Spleen (tissue), 11 donors: Measurements from ENCODE around the gene BARX2. TPM values are rescaled to one million over a fixed set of nuclear protein-coding genes. Genes with fewer than 3 reads are reported as not detected.

Source experiments
- DNase-seq: peaks from one replicate; pipeline ENCODE4 v3.0.0-alpha.2; 2020
- H3K27ac ChIP-seq, 8 donors: fragments of 200-600 bp; sonication (generic) in 7 of 8; 1 replicate in 4 of 8; 2 replicates in 4 of 8; pipeline versions ENCODE4 v1.5.0 to v1.8.0; 2016 to 2021; ENCODE audit warnings: inconsistent platforms in 4 of 8, mild to moderate bottlenecking in 4 of 8, moderate library complexity in 1 of 8
- H3K27me3 ChIP-seq, 7 donors: fragments of 200-600 bp; sonication (generic) in 6 of 7; replicated peaks in 1 of 7; 1 replicate in 4 of 7; 2 replicates in 3 of 7; pipeline versions ENCODE4 v1.5.0 to v1.8.0; 2016 to 2021; ENCODE audit warnings: inconsistent platforms in 3 of 7, mild to moderate bottlenecking in 1 of 7
- H3K36me3 ChIP-seq, 6 donors: fragments of 200-600 bp; sonication (generic) in 5 of 6; 1 replicate in 4 of 6; 2 replicates in 2 of 6; pipeline versions ENCODE4 v1.5.0 to v1.8.0; 2016 to 2021; ENCODE audit warnings: inconsistent platforms in 2 of 6
- H3K4me1 ChIP-seq, 6 donors: fragments of 200-600 bp; sonication (generic) in 5 of 6; 1 replicate in 3 of 6; 2 replicates in 3 of 6; pipeline versions ENCODE4 v1.5.0 to v1.8.0; 2016 to 2021; ENCODE audit warnings: inconsistent platforms in 3 of 6
- H3K4me3 ChIP-seq, 8 donors: fragments of 200-600 bp; sonication (generic) in 7 of 8; 1 replicate in 4 of 8; 2 replicates in 4 of 8; pipeline versions ENCODE4 v1.5.0 to v1.8.0; 2016 to 2021; ENCODE audit warnings: inconsistent platforms in 4 of 8, mild to moderate bottlenecking in 4 of 8, moderate library complexity in 2 of 8
- H3K9me3 ChIP-seq, 8 donors: fragments of 200-600 bp; sonication (generic) in 7 of 8; 1 replicate in 4 of 8; 2 replicates in 4 of 8; pipeline versions ENCODE4 v1.5.0 to v1.8.0; 2016 to 2021; ENCODE audit warnings: inconsistent platforms in 4 of 8
- CTCF ChIP-seq, 11 experiments: fragments of 200-600 bp in 7 of 11; fragments of 450-650 bp in 4 of 11; sonication (generic) in 4 of 11; IDR thresholded peaks in 8 of 11; conservative IDR thresholded peaks in 3 of 11; 1 replicate in 7 of 11; 2 replicates in 4 of 11; pipeline versions ENCODE4 v1.4.0 to v1.8.0; 2016 to 2021; ENCODE audit warnings: antibody characterized with exemption in 11 of 11, inconsistent platforms in 4 of 11, mild to moderate bottlenecking in 1 of 11
- POLR2A ChIP-seq, 3 donors: fragments of 450-650 bp; IDR thresholded peaks; one replicate each; pipeline ENCODE4 v1.5.1; 2017; ENCODE audit warnings: antibody characterized with exemption in 3 of 3, mild to moderate bottlenecking in 1 of 3
- POLR2AphosphoS5 ChIP-seq, 3 donors: sonication (generic); formaldehyde crosslinking; IDR thresholded peaks; one replicate each; pipeline ENCODE4 v1.5.1; 2017; ENCODE audit warnings: antibody characterized with exemption in 3 of 3
- WGBS, 5 donors: extraction: QIAGEN DNeasy Blood & Tissue Kit in 3 of 5; methylation state at CpG; one replicate each; pipeline versions ENCODE4 v1.1.5 to v1.1.7; 2013 to 2018; 5-methylcytosine and 5-hydroxymethylcytosine counted together
- intact Hi-C: fragments of 100-400 bp; cut with DNase I; formaldehyde crosslinking; loops from one replicate; pipeline ENCODE4 v1.15.0; 2023; ENCODE audit warnings: low total_unique reads
- polyA plus RNA-seq, 3 donors: library from polyadenylated mRNA; stranded (reverse); fragments of 200-250 nt; gene quantifications; one replicate each; pipeline ENCODE4 v1.2.1, GENCODE V29; 2013
- total RNA-seq, 7 donors: library from RNA; depleted of rRNA in 3 of 7; stranded (reverse); fragments of >200 nt in 3 of 7; fragmentation: NEBNext Ultra II Directional in 4 of 7; extraction: Animal tissue kit (Norgen Biotek cat#: 25700) in 4 of 7; gene quantifications; one replicate each; pipeline versions ENCODE4 v1.1.0 to v1.2.1, GENCODE V29; 2016 to 2021
- donor health status: healthy with polysubstance abuse.
- donor health status: DM: no; HTN: no; CAD: no; lungs with moderate emphysema.
- donor health status: DM: no; HTN: no; CAD: no.
- donor health status: Bipolar disorder and iron deficiency.
- donor health status: healthy.
- donor health status: DM: no; HTN: no; CAD: no.
- donor health status: DM: yes; HTN: yes; CAD: no.

BARX2 gene
- total and polyA plus RNA-seq, 10 donors = 0.03 to 0.06 (median 0.04) TPM; not detected in 7

DNA sequence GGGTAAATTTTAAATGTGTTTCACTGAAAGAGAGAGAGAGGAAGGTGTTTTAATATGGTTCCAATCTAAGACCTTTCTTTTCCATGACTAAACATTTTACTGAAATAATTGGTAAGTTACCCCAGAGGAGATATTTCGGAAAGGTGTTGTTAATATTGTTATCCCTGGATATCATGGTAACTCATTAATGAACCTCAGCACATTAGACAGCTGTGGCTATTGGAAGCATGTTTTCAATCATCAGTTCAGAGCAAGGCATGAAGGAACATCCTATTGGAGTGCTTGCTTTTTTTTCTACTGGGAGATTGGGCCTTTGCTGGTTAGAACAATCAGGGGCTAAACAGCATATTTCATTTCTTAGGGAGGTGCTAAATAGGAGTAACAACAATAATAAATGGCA is 11.8 kb downstream of the BARX2 start:
- Histone ChIP-seq H3K9me3 (no peaks in the 10 kb centered on the region), H3K4me1 (no peaks in the 10 kb centered on the region), H3K27ac (no peak overlapping the region), H3K4me3 (no peak overlapping the region), H3K36me3 (no peaks in the 10 kb centered on the region), H3K27me3 (peaks cover 0 to 45% (median 0%) of the 10 kb centered on the region in 7 donors)
- intact Hi-C loops = no loop called here
- TF ChIP-seq POLR2A (IDR thresholded peaks at IDR 0.05) (no peak), CTCF (IDR thresholded peaks at IDR 0.05 in 8 of 11, conservative IDR thresholded peaks at IDR 0.05 in 3 of 11) (no peak), POLR2AphosphoS5 (IDR thresholded peaks at IDR 0.05) (no peak)
- no peak for DNase-seq
- WGBS, 5 donors = 50 to 74% (median 69%) methylated on average over 1 of the region's 1 CpG

DNA sequence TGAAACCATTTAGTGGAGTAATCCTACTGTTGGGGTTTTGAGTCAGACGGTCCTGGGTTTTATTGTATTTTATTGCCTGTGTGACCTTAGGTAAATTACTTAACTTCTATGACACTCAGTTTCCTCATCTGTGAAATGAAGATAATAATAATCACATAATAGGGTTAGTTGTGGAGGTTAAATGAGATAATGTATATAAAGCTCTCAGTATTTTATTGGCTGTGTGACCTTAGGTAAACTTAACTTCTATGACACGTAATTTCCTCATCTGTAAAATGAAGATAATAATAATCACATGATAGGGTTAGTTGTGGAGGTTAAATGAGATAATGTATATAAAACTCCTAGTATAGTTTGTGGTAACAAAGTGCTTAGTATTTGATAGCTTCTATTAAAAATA is 13.2 kb downstream of the BARX2 start:
- no peak for DNase-seq
- no peak overlapping the region for H3K4me3 ChIP-seq
- H3K4me1 ChIP-seq = no peaks in the 10 kb centered on the region
- no peaks in the 10 kb centered on the region for H3K9me3 ChIP-seq
- H3K27ac ChIP-seq = no peak overlapping the region
- H3K36me3 ChIP-seq = no peaks in the 10 kb centered on the region
- intact Hi-C loops = no loop called here
- no peak for TF ChIP-seq POLR2AphosphoS5 (IDR thresholded peaks at IDR 0.05)
- no peak for TF ChIP-seq CTCF (IDR thresholded peaks at IDR 0.05 in 8 of 11, conservative IDR thresholded peaks at IDR 0.05 in 3 of 11)
- no peak for TF ChIP-seq POLR2A (IDR thresholded peaks at IDR 0.05)
- peaks cover 0 to 39% (median 0%) of the 10 kb centered on the region in 7 donors for H3K27me3 ChIP-seq
- WGBS, 5 donors = 64 to 77% (median 68%) methylated on average over 2 of the region's 2 CpGs

- H3K27ac ChIP-seq = no peak overlapping the region
- 69 to 85% (median 80%) methylated on average over 4 of the region's 4 CpGs for WGBS, 5 donors
- intact Hi-C loops = no loop called here
- DNase-seq = no peak
- H3K4me3 ChIP-seq = no peak overlapping the region
- no peaks in the 10 kb centered on the region for H3K36me3 ChIP-seq
- H3K9me3 ChIP-seq = no peaks in the 10 kb centered on the region
- no peak for TF ChIP-seq CTCF (IDR thresholded peaks at IDR 0.05 in 8 of 11, conservative IDR thresholded peaks at IDR 0.05 in 3 of 11)
- no peak for TF ChIP-seq POLR2A (IDR thresholded peaks at IDR 0.05)
- no peak for TF ChIP-seq POLR2AphosphoS5 (IDR thresholded peaks at IDR 0.05)
- H3K4me1 ChIP-seq = no peaks in the 10 kb centered on the region
- H3K27me3 ChIP-seq = peaks cover 0 to 32% (median 0%) of the 10 kb centered on the region in 7 donors
Observed at GRCh38 chr11:129390303-129390821, 14.7 kb downstream of the BARX2 start.

GRCh38 chr11:129391360-129391759 is 15.7 kb downstream of the BARX2 start:
- intact Hi-C loops = no loop called here
- no peaks in the 10 kb centered on the region for H3K36me3 ChIP-seq
- H3K27ac ChIP-seq = no peak overlapping the region
- no peak for DNase-seq
- H3K27me3 ChIP-seq = peaks cover 0 to 42% (median 0%) of the 10 kb centered on the region in 7 donors
- H3K9me3 ChIP-seq = no peaks in the 10 kb centered on the region
- no peaks in the 10 kb centered on the region for H3K4me1 ChIP-seq
- TF ChIP-seq POLR2A (IDR thresholded peaks at IDR 0.05) (no peak), POLR2AphosphoS5 (IDR thresholded peaks at IDR 0.05) (no peak), CTCF (IDR thresholded peaks at IDR 0.05 in 8 of 11, conservative IDR thresholded peaks at IDR 0.05 in 3 of 11) (no peak)
- H3K4me3 ChIP-seq = no peak overlapping the region
- 61 to 82% (median 70%) methylated on average over 5 of the region's 5 CpGs for WGBS, 5 donors
